Measurements from ENCODE around the gene AQP12A. TPM values are rescaled to one million over a fixed set of nuclear protein-coding genes. Genes with fewer than 3 reads are reported as not detected.
"Not testable (repeated sequence)": the region's sequence is repeated elsewhere in the genome, so short reads cannot be mapped to it uniquely, and the experiment has no call there.

Gene AQP12A
- total RNA-seq, 1 donor from 2014 or later: not detected

GRCh38 chr2:240687741-240688552, 3.7 kb upstream of the AQP12A start:
- no peak for DNase-seq (ENCODE audit: low spot score)
- Mint-ChIP-seq H3K27me3 (ENCODE audit: insufficient read depth, low read depth) (peaks cover 2% of the 10 kb centered on the region), H3K4me3 (no peak overlapping the region), H3K27ac (no peak overlapping the region), H3K36me3 (no peaks in the 10 kb centered on the region), H3K4me1 (no peaks in the 10 kb centered on the region), H3K9me3 (no peaks in the 10 kb centered on the region)
- H3K4me1 ChIP-seq: no peaks in the 10 kb centered on the region
- H3K4me2 ChIP-seq: no peak overlapping the region
- H3K27me3 ChIP-seq: no peaks in the 10 kb centered on the region
- H3K36me3 ChIP-seq: no peaks in the 10 kb centered on the region
- H4K20me1 ChIP-seq (ENCODE audit: low read depth): no peaks in the 10 kb centered on the region
- no peak overlapping the region for H3K27ac ChIP-seq
- H2AFZ ChIP-seq (replicated peaks): no peak overlapping the region
- no peaks in the 10 kb centered on the region for H3K79me2 ChIP-seq (ENCODE audit: low read depth)
- no peak overlapping the region for H3K4me3 ChIP-seq
- H3K9me3 ChIP-seq (ENCODE audit: low read depth): no peaks in the 10 kb centered on the region
- no peaks in the 10 kb centered on the region for H3F3A ChIP-seq (ENCODE audit: low read depth)
- TF ChIP-seq EZH2phosphoT487 (IDR thresholded peaks at IDR 0.05): no peak
- TF ChIP-seq EZH2 (IDR thresholded peaks at IDR 0.05): no peak
- no peak for TF ChIP-seq CTCF (IDR thresholded peaks at IDR 0.05)
- H3K9ac ChIP-seq: no peak overlapping the region

DNA sequence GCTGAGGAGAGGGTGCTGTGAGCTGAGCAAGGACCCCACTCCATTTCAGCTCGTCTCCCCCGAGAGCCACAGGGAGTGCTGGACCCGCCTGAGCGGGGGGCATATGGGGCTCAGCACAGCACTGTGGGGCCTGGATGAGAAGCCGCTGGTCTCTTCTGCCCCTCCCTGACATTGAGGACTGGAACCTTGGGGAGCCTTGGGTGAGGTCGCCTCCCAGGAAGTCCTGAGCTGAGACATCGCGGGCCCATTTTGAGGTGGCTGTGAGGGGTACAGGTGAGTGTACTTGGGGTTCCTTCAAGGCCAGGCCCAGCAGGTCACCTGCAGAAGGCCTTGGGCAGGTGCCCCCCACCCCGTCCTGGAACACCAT, 3.1 kb upstream of the AQP12A start:
- H3K9me3 ChIP-seq (ENCODE audit: low read depth): no peaks in the 10 kb centered on the region
- no peaks in the 10 kb centered on the region for H3K79me2 ChIP-seq (ENCODE audit: low read depth)
- Mint-ChIP-seq H3K4me1 (no peaks in the 10 kb centered on the region), H3K36me3 (no peaks in the 10 kb centered on the region), H3K27ac (no peak overlapping the region), H3K9me3 (no peaks in the 10 kb centered on the region), H3K27me3 (ENCODE audit: insufficient read depth, low read depth) (peaks cover 2% of the 10 kb centered on the region), H3K4me3 (no peak overlapping the region)
- H3F3A ChIP-seq (ENCODE audit: low read depth): no peaks in the 10 kb centered on the region
- no peaks in the 10 kb centered on the region for H3K4me1 ChIP-seq
- no peak overlapping the region for H3K4me2 ChIP-seq
- H3K9ac ChIP-seq: no peak overlapping the region
- no peak for TF ChIP-seq EZH2 (IDR thresholded peaks at IDR 0.05)
- no peak for TF ChIP-seq CTCF (IDR thresholded peaks at IDR 0.05)
- TF ChIP-seq EZH2phosphoT487 (IDR thresholded peaks at IDR 0.05): no peak
- DNase-seq (ENCODE audit: low spot score): no peak
- H3K4me3 ChIP-seq: no peak overlapping the region
- no peaks in the 10 kb centered on the region for H4K20me1 ChIP-seq (ENCODE audit: low read depth)
- no peak overlapping the region for H2AFZ ChIP-seq (replicated peaks)
- no peaks in the 10 kb centered on the region for H3K36me3 ChIP-seq
- no peak overlapping the region for H3K27ac ChIP-seq
- no peaks in the 10 kb centered on the region for H3K27me3 ChIP-seq

GRCh38 chr2:240689975-240690374, 1.7 kb upstream of the AQP12A start:
- no peaks in the 10 kb centered on the region for H3K9me3 Mint-ChIP-seq
- H3F3A ChIP-seq (ENCODE audit: low read depth): no peaks in the 10 kb centered on the region

DNA sequence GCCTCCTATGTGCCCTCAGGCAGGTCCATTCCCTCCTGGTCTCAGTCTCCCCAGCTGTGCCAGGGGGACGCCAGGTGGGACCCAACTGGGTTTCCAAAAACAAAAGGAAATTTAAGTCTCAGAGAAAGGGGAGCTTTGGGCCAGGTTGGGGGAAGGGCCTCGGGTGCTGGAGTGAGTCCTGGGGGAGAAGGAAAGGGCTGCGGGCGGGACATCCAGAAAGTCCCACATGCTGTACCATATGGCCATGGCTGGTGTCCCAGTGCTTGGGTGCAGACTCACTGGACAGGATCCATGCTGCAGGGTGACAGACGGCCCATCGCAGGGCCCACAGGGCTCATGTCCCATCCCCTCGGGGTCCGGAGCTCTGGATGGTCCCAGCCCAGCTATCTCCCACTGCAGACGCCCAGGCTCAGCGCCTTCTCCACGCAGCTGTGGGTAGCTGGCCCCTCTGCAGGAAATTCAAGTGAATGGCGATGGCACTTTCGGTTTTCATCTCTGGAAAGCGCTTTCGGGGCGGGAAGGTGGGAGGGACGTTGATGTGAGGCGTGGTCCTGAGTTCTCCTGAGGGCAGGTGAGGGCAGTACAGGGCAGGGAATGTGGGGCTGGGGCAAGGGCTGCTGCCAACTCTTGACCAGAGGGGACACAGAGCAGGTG, 1.1 kb upstream of the AQP12A start:
- not testable (repeated sequence) for H3K4me1 Mint-ChIP-seq; H3K27me3 ChIP-seq; H3K36me3 Mint-ChIP-seq; H3K27ac ChIP-seq; H3K27ac Mint-ChIP-seq; H3K79me2 ChIP-seq (ENCODE audit: low read depth); H3F3A ChIP-seq (ENCODE audit: low read depth); H3K36me3 ChIP-seq; H3K4me2 ChIP-seq; H3K4me3 Mint-ChIP-seq; H3K4me1 ChIP-seq; H3K9ac ChIP-seq; H3K4me3 ChIP-seq; H3K9me3 Mint-ChIP-seq; H2AFZ ChIP-seq (replicated peaks); H3K9me3 ChIP-seq (ENCODE audit: low read depth); DNase-seq (ENCODE audit: low spot score); H4K20me1 ChIP-seq (ENCODE audit: low read depth); H3K27me3 Mint-ChIP-seq (ENCODE audit: insufficient read depth, low read depth)

More at GRCh38 chr2:240689975-240690374, 1.7 kb upstream of the AQP12A start:
- Mint-ChIP-seq H3K27ac (no peak overlapping the region), H3K4me3 (no peak overlapping the region), H3K36me3 (no peaks in the 10 kb centered on the region), H3K4me1 (no peaks in the 10 kb centered on the region), H3K27me3 (ENCODE audit: insufficient read depth, low read depth) (peaks cover 2% of the 10 kb centered on the region)
- Histone ChIP-seq H4K20me1 (ENCODE audit: low read depth) (no peaks in the 10 kb centered on the region), H2AFZ (replicated peaks) (no peak overlapping the region), H3K79me2 (ENCODE audit: low read depth) (no peaks in the 10 kb centered on the region), H3K4me2 (no peak overlapping the region), H3K4me1 (no peaks in the 10 kb centered on the region), H3K9ac (no peak overlapping the region), H3K9me3 (ENCODE audit: low read depth) (no peaks in the 10 kb centered on the region), H3K36me3 (no peaks in the 10 kb centered on the region), H3K4me3 (no peak overlapping the region), H3K27ac (no peak overlapping the region), H3K27me3 (no peaks in the 10 kb centered on the region)
- TF ChIP-seq EZH2phosphoT487 (IDR thresholded peaks at IDR 0.05) (no peak), CTCF (IDR thresholded peaks at IDR 0.05) (no peak), EZH2 (IDR thresholded peaks at IDR 0.05) (no peak)
- DNase-seq (ENCODE audit: low spot score): no peak

DNA sequence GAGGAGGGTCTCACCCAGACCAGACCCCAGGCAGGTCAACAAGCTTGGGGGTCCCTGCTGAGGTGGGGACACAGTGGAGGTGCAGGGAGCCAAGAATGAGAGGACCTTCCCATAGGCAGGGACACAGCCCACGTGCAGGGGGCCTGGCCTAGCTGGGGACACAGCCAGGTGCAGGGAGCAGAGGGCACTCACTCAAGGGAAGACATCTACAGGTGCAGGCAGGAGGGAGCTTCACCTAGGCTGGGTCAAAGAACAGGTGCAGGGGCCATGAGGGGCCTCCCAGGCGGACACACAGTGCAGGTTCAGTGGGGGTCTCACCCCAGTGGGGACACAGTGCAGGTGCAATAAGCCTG, 615 bp upstream of the AQP12A start:
- not testable (repeated sequence) for H2AFZ ChIP-seq (replicated peaks); H3K4me1 ChIP-seq; DNase-seq (ENCODE audit: low spot score); H3K9me3 ChIP-seq (ENCODE audit: low read depth); H3K4me1 Mint-ChIP-seq; H3K4me3 Mint-ChIP-seq; H3K27me3 ChIP-seq; H3F3A ChIP-seq (ENCODE audit: low read depth); H3K36me3 ChIP-seq; H3K27ac Mint-ChIP-seq; H3K4me3 ChIP-seq; H3K9me3 Mint-ChIP-seq; H4K20me1 ChIP-seq (ENCODE audit: low read depth); H3K27ac ChIP-seq; H3K27me3 Mint-ChIP-seq (ENCODE audit: insufficient read depth, low read depth); H3K36me3 Mint-ChIP-seq; H3K9ac ChIP-seq; H3K79me2 ChIP-seq (ENCODE audit: low read depth); H3K4me2 ChIP-seq
